ENCODE data around the gene CACUL1. TPM values are rescaled to one million over a fixed set of nuclear protein-coding genes. Genes with fewer than 3 reads are reported as not detected.
"Not testable (repeated sequence)": the region's sequence is repeated elsewhere in the genome, so short reads cannot be mapped to it uniquely, and the experiment has no call there.

CACUL1 gene
- polyA plus RNA-seq, 1 donor: 24.1 TPM

- Histone ChIP-seq H3K36me3 (ENCODE audit: control insufficient read depth, insufficient read depth, low read length) (peaks cover 35% of the 10 kb centered on the region), H3K27me3 (ENCODE audit: control insufficient read depth, insufficient read depth, low read length) (no peaks in the 10 kb centered on the region), H3K4me1 (ENCODE audit: control insufficient read depth, insufficient read depth, low read length) (no peaks in the 10 kb centered on the region), H3K4me3 (ENCODE audit: low read length) (no peak overlapping the region), H3K27ac (ENCODE audit: low read length) (no peak overlapping the region), H3K9me3 (ENCODE audit: control insufficient read depth, low read depth, low read length) (no peaks in the 10 kb centered on the region)
- no peak for DNase-seq
- WGBS (ENCODE audit: insufficient coverage, low lambda C conversion rate): 100% methylated on average over 3 of the region's 4 CpGs
Observed at GRCh38 chr10:118689070-118689858, 65.5 kb downstream of the CACUL1 start.

DNA sequence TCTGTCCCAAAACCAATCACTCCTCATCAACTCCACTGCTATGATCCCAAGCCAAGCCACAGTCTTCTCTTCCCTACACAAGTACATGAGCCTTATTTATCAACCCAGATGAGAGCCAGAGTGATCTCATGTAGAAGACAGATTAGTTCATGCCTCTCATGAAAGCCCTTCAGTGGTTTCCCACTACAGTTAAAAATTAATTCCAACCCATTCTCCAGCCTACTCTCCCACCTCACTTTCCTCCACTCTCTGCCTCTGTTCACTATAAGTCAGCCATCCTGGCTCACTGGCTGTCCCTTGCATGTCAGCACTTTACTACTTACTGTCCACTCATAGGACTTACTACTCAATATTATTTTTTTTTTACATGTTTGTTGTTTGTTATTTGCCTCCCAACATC is 67.3 kb downstream of the CACUL1 start:
- Histone ChIP-seq H3K4me1 (ENCODE audit: control insufficient read depth, insufficient read depth, low read length) (no peaks in the 10 kb centered on the region), H3K36me3 (ENCODE audit: control insufficient read depth, insufficient read depth, low read length) (peaks cover 46% of the 10 kb centered on the region), H3K27ac (ENCODE audit: low read length) (no peak overlapping the region), H3K9me3 (ENCODE audit: control insufficient read depth, low read depth, low read length) (no peaks in the 10 kb centered on the region), H3K27me3 (ENCODE audit: control insufficient read depth, insufficient read depth, low read length) (no peaks in the 10 kb centered on the region), H3K4me3 (ENCODE audit: low read length) (no peak overlapping the region)
- DNase-seq: no peak

DNA sequence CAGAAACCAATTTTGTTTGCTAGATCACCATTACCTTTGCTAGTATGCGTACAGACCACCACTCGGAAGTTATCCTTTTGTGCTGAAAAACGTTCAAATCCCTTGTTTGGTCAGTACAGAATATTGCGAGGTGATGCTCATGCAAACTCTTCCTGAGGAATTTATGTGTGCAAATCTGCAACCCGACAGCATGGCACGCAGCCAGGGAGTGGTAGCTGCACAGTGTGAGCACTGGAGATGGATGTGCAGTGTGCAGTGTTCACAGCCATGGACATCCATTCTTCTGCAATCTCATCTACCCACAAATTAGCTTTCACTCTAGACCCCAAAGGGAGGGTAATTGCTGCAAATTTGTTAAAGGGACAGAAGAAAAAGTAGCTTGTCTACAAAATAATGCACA is 72.2 kb downstream of the CACUL1 start:
- Histone ChIP-seq H3K36me3 (ENCODE audit: control insufficient read depth, insufficient read depth, low read length) (peaks cover 40% of the 10 kb centered on the region), H3K27me3 (ENCODE audit: control insufficient read depth, insufficient read depth, low read length) (no peaks in the 10 kb centered on the region)

DNA sequence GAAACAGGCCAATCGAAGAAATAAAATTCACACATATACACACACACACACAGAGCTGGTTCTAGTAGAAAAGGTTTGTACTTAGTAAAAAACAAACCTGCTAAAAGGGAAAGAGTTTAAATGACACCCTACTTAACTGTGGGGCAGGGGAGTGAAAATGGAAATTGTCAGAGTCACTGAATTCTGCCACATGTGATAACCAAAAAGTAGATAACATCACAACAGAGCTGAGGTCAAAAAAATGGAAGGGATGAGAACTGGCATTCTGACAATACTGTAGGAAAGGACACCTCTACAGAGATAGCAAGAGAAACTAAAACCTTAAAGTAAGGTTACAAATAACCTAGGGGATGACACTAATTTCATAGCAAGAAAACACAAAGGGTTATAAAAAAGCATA is 74.6 kb downstream of the CACUL1 start:
- Histone ChIP-seq H3K9me3 (ENCODE audit: control insufficient read depth, low read depth, low read length) (no peaks in the 10 kb centered on the region), H3K4me3 (ENCODE audit: low read length) (no peak overlapping the region), H3K4me1 (ENCODE audit: control insufficient read depth, insufficient read depth, low read length) (no peaks in the 10 kb centered on the region), H3K36me3 (ENCODE audit: control insufficient read depth, insufficient read depth, low read length) (peaks cover 32% of the 10 kb centered on the region), H3K27me3 (ENCODE audit: control insufficient read depth, insufficient read depth, low read length) (no peaks in the 10 kb centered on the region), H3K27ac (ENCODE audit: low read length) (no peak overlapping the region)
- no peak for DNase-seq
- WGBS (ENCODE audit: insufficient coverage, low lambda C conversion rate): 100% methylated on average over 1 of the region's 1 CpG

More for the DNA sequence above, 72.2 kb downstream of the CACUL1 start:
- DNase-seq: no peak
- no peak overlapping the region for H3K27ac ChIP-seq (ENCODE audit: low read length)
- no CpG with 5 or more reads among the region's 6 CpGs for WGBS (ENCODE audit: insufficient coverage, low lambda C conversion rate)
- H3K4me3 ChIP-seq (ENCODE audit: low read length): no peak overlapping the region
- H3K4me1 ChIP-seq (ENCODE audit: control insufficient read depth, insufficient read depth, low read length): no peaks in the 10 kb centered on the region
- no peaks in the 10 kb centered on the region for H3K9me3 ChIP-seq (ENCODE audit: control insufficient read depth, low read depth, low read length)

DNA sequence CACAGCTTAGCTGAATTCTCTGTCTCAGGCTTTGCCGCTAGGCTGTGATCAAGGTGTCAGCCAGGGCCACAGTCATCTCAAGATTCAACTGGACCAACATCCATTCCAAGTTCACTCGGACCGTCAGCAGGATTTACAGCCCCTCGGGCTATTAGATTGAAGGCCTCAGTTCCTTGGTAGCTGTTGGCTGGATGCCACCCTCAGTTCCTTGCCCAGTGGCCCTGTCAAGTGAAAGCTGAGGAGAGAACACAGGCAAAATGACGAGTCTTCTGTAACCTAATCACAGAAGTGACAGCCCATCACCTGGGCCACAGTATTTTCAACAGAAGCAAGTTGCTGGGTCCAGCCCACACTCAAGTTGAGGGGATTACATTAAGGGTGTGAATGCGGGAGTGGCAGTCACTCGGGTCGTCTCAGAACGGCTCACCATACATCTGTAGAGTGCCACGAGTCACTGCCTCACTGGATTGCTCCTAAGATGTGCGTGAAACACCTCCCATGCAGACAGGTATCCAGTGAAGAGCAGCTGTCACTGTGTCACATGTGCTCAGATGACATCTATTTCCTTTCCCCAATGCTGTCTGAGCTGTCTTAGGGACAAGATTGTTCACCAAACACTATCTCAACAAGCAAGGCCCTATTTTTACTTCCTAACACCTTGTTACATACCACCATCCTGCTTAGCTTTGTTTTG is 80.4 kb downstream of the CACUL1 start:
- no peaks in the 10 kb centered on the region for H3K4me1 ChIP-seq (ENCODE audit: control insufficient read depth, insufficient read depth, low read length)
- H3K27me3 ChIP-seq (ENCODE audit: control insufficient read depth, insufficient read depth, low read length): no peaks in the 10 kb centered on the region
- H3K27ac ChIP-seq (ENCODE audit: low read length): no peak overlapping the region
- no CpG with 5 or more reads among the region's 11 CpGs for WGBS (ENCODE audit: insufficient coverage, low lambda C conversion rate)
- no peak for DNase-seq
- H3K9me3 ChIP-seq (ENCODE audit: control insufficient read depth, low read depth, low read length): no peaks in the 10 kb centered on the region
- peaks cover 8% of the 10 kb centered on the region for H3K36me3 ChIP-seq (ENCODE audit: control insufficient read depth, insufficient read depth, low read length)
- H3K4me3 ChIP-seq (ENCODE audit: low read length): no peak overlapping the region

DNA sequence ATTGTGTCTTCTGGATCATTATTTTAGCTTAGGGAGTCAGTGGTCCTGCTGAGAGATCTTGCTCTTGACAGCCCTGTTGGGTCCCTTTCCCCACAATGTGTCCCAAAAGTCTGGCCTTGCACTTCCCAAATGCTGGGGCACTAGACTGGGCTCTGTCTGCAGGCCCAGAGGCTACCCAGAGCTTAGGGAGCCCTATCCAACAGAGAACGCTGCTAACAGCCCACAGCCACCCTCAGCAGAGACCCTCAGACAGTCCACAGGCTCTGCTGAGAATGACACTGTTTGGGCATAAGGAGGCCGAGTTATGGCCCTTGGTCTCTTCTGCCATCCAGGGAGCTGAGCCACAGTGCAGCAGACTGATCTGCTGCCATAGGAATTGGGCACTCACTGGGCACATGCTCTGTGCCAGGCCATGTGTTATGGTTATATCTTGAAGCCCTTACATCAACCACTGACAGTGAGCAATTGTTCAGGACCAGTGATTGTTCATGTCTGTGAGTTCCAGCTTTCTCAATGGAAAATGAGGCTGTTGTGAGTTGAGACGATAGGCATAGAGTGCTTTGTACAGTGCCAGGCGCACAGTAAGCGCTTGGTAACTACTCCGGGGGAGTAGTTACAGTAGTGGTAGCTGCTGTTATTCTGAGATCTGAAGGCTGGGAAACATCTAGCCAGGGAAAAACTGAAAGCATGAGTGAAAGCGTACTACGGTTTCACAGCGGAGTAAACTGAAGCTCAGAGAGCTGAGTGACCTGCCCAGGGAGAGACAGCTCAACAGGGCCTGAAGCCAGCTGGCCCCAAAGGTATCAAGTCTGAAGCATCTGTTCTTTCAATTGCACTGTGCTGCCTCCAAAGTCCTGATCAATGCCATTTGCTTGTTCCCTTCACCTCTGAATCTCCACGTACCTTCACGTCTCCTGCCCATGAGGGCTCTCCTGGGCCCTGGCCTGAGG is 81.7 kb downstream of the CACUL1 start:
- Histone ChIP-seq H3K4me3 (ENCODE audit: low read length) (no peak overlapping the region), H3K4me1 (ENCODE audit: control insufficient read depth, insufficient read depth, low read length) (no peaks in the 10 kb centered on the region), H3K27me3 (ENCODE audit: control insufficient read depth, insufficient read depth, low read length) (no peaks in the 10 kb centered on the region), H3K36me3 (ENCODE audit: control insufficient read depth, insufficient read depth, low read length) (peaks cover 8% of the 10 kb centered on the region), H3K9me3 (ENCODE audit: control insufficient read depth, low read depth, low read length) (no peaks in the 10 kb centered on the region), H3K27ac (ENCODE audit: low read length) (no peak overlapping the region)
- whole genome bisulfite sequencing (ENCODE audit: insufficient coverage, low lambda C conversion rate): 100% methylated on average over 3 of the region's 11 CpGs
- no peak for DNase-seq

DNA sequence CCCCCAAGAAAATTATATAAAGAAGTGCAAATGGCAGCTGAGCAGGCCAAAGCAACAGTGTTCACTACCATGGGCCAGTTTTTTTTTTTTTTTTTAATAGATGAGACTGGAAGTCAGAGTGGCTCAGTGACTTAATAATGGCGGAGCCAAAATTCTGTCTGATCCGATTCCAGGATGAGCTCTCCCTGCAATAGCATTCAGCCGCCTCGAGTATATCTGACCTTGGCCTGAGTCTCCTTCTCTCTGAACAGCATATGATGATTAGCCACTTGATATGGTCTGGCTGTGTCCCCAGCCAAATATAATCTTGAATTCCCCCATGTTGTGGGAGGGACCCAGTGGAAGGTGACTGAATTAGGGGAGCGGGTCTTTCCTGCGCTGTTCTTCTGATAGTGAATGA is 82.6 kb downstream of the CACUL1 start:
- no peaks in the 10 kb centered on the region for H3K9me3 ChIP-seq (ENCODE audit: control insufficient read depth, low read depth, low read length)
- peaks cover 8% of the 10 kb centered on the region for H3K36me3 ChIP-seq (ENCODE audit: control insufficient read depth, insufficient read depth, low read length)
- DNase-seq: no peak
- no peak overlapping the region for H3K27ac ChIP-seq (ENCODE audit: low read length)
- no peaks in the 10 kb centered on the region for H3K4me1 ChIP-seq (ENCODE audit: control insufficient read depth, insufficient read depth, low read length)
- no CpG with 5 or more reads among the region's 6 CpGs for WGBS (ENCODE audit: insufficient coverage, low lambda C conversion rate)
- no peak overlapping the region for H3K4me3 ChIP-seq (ENCODE audit: low read length)
- no peaks in the 10 kb centered on the region for H3K27me3 ChIP-seq (ENCODE audit: control insufficient read depth, insufficient read depth, low read length)

DNA sequence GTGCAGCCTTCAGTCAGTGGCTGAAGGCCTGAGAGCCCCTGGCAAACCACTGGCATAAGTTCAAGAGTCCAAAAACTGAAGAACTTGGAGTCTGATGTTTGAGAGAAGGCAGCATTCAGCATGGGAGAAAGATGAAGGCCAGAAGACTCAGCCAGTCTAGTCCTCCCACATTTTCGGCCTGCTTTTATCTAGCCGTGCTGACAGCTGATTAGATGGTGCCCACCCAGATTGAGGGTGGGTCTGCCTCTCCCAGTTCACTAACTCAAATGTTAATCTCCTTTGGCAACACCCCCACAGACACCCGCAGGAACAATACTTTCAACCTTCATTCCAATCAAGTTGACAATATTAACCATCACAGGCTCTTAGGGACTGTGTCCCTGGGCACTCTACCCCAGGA is 83.5 kb downstream of the CACUL1 start:
- DNase-seq; H3K4me3 ChIP-seq (ENCODE audit: low read length); H3K9me3 ChIP-seq (ENCODE audit: control insufficient read depth, low read depth, low read length); H3K27me3 ChIP-seq (ENCODE audit: control insufficient read depth, insufficient read depth, low read length); H3K36me3 ChIP-seq (ENCODE audit: control insufficient read depth, insufficient read depth, low read length); H3K27ac ChIP-seq (ENCODE audit: low read length); H3K4me1 ChIP-seq (ENCODE audit: control insufficient read depth, insufficient read depth, low read length): not testable (repeated sequence)
- no CpG with 5 or more reads among the region's 3 CpGs for WGBS (ENCODE audit: insufficient coverage, low lambda C conversion rate)

- H3K9me3 ChIP-seq (ENCODE audit: control insufficient read depth, low read depth, low read length): no peaks in the 10 kb centered on the region
- no peak for DNase-seq
- H3K27ac ChIP-seq (ENCODE audit: low read length): no peak overlapping the region
- H3K4me3 ChIP-seq (ENCODE audit: low read length): no peak overlapping the region
- peaks cover 8% of the 10 kb centered on the region for H3K36me3 ChIP-seq (ENCODE audit: control insufficient read depth, insufficient read depth, low read length)
- no peaks in the 10 kb centered on the region for H3K27me3 ChIP-seq (ENCODE audit: control insufficient read depth, insufficient read depth, low read length)
- 100% methylated on average over 1 of the region's 11 CpGs for WGBS (ENCODE audit: insufficient coverage, low lambda C conversion rate)
- H3K4me1 ChIP-seq (ENCODE audit: control insufficient read depth, insufficient read depth, low read length): no peaks in the 10 kb centered on the region
Observed at GRCh38 chr10:118670472-118671124, 84.2 kb downstream of the CACUL1 start.

DNA sequence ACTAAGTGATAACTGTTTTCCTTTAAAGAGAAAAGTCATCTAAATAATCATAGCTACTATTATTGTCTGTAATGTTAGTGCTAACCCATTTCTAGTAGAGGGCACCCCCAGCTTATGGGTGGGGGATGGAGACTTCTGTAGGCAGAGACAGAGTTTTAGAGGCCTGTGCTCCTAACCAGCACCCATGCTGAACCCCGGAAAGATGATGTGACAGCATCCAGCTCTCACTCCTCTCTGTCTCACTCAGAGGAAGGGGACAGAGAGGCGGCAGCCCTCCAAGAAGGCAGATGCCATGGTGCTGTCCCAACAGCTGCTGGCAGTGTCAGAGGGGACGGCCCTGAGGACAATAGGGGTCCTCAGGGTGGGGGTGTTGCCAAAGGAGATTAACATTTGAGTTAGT is 84.9 kb downstream of the CACUL1 start:
- no peaks in the 10 kb centered on the region for H3K4me1 ChIP-seq (ENCODE audit: control insufficient read depth, insufficient read depth, low read length)
- H3K27me3 ChIP-seq (ENCODE audit: control insufficient read depth, insufficient read depth, low read length): no peaks in the 10 kb centered on the region
- H3K9me3 ChIP-seq (ENCODE audit: control insufficient read depth, low read depth, low read length): no peaks in the 10 kb centered on the region
- no peak overlapping the region for H3K4me3 ChIP-seq (ENCODE audit: low read length)
- no peak for DNase-seq
- no peak overlapping the region for H3K27ac ChIP-seq (ENCODE audit: low read length)
- H3K36me3 ChIP-seq (ENCODE audit: control insufficient read depth, insufficient read depth, low read length): peaks cover 2% of the 10 kb centered on the region
- no CpG with 5 or more reads among the region's 3 CpGs for WGBS (ENCODE audit: insufficient coverage, low lambda C conversion rate)
